GM12875 (cell line): ENCODE results near the gene YJU2.
"Not testable (repeated sequence)": the region's sequence is repeated elsewhere in the genome, so short reads cannot be mapped to it uniquely, and the experiment has no call there.

ENCODE experiments used
- H3K4me3 ChIP-seq: one replicate; pipeline ENCODE4 v1.5.1; 2011; ENCODE audit warnings: low read depth, low read length, control low read depth
- TF ChIP-seq, protein P1 (sequence below): IDR thresholded peaks from 2 replicates; pipeline ENCODE4 v1.5.1; 2011; ENCODE audit warnings: low read depth, mild to moderate bottlenecking, control low read depth, inconsistent platforms, low read length, moderate library complexity, borderline replicate concordance; ENCODE audit not compliant: insufficient read depth

The YJU2 gene

GRCh38 chr19:4234862-4235201 is 12.0 kb upstream of the YJU2 start:
- TF ChIP-seq, protein P1, sequence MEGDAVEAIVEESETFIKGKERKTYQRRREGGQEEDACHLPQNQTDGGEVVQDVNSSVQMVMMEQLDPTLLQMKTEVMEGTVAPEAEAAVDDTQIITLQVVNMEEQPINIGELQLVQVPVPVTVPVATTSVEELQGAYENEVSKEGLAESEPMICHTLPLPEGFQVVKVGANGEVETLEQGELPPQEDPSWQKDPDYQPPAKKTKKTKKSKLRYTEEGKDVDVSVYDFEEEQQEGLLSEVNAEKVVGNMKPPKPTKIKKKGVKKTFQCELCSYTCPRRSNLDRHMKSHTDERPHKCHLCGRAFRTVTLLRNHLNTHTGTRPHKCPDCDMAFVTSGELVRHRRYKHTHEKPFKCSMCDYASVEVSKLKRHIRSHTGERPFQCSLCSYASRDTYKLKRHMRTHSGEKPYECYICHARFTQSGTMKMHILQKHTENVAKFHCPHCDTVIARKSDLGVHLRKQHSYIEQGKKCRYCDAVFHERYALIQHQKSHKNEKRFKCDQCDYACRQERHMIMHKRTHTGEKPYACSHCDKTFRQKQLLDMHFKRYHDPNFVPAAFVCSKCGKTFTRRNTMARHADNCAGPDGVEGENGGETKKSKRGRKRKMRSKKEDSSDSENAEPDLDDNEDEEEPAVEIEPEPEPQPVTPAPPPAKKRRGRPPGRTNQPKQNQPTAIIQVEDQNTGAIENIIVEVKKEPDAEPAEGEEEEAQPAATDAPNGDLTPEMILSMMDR, result no peak
- no peak overlapping the region for H3K4me3 ChIP-seq

- not testable (repeated sequence) for H3K4me3 ChIP-seq
These were observed 9.4 kb upstream of the YJU2 start for GRCh38 chr19:4237510-4237909.

DNA sequence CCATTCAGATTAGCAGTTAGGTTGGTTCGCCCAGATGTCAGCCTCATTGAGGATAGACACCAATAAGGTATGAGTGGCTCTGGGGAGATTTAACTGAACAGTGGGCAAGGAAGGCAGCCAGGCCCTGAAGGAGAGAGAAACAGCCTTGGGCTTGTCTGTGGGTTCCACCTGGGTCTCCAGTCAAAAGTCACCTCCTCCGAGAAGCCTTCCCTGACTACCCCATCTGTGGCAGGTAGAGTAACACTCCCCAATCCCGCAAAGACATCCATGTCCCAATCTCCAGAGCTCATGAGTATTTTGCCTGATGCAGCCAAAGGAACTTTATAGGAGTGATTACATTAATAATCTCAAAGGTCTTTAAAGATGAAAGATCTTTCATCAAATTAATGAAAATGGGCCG is 8.0 kb upstream of the YJU2 start:
- H3K4me3 ChIP-seq, result no peak overlapping the region
- TF ChIP-seq, protein P1, result no peak

GRCh38 chr19:4241824-4242430 is 5.0 kb upstream of the YJU2 start:
- TF ChIP-seq, protein P1, result no peak
- no peak overlapping the region for H3K4me3 ChIP-seq

GRCh38 chr19:4245938-4246337 is 942 bp upstream of the YJU2 start:
- not testable (repeated sequence) for H3K4me3 ChIP-seq

DNA sequence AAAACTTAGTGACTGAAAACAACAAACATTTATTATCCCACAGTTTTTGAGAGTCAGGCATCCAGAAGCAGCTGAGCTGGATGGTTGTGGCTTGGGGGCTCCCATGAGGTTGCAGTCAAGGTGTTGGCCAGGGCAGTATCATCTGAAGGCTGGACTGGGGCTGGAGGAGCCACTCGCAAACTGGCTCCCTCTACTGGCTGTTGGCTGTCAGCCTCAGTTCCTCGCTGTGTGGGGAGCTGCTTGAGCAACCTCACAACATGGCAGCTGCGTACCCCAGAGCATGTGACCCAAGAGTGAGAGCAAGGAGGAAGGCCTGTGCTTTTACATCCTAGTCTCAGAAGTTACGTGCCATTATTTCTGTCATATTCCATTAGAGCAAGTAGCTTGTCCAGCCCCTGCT is 9.7 kb downstream of the YJU2 start:
- TF ChIP-seq, protein P1, result 0 out of 2 replicates have a peak, but pooled peaks have one; percentile 20

DNA sequence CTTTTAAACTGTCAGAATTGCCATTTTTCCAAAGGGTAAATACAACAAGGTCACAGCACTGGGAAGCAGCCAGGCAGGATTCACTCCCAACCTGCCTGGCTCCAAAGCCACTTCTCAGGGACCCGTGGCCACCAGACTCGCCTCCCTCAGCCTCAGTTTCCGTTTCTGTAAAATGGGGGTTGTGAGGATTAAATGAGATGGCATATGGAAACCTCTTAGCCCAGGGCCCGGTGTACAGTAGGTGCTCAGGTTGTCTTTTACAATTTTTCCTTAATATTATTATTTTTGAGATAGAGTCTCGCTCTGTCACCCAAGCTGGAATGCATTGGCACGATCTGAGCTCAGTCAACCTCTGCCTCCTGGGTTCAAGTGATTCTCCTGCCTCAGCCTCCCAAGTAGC is 10.1 kb downstream of the YJU2 start:
- TF ChIP-seq, protein P1, result no peak

More for the DNA sequence above, 9.7 kb downstream of the YJU2 start:
- H3K4me3 ChIP-seq, result no peak overlapping the region

GRCh38 chr19:4258181-4258580 is 11.3 kb downstream of the YJU2 start:
- TF ChIP-seq, protein P1, result no peak
- H3K4me3 ChIP-seq, result no peak overlapping the region

More for the DNA sequence above, 10.1 kb downstream of the YJU2 start:
- no peak overlapping the region for H3K4me3 ChIP-seq
